Upper lobe of left lung (tissue), 4 donors: ENCODE measurements around the gene CLCNKB.

Source experiments
- CTCF ChIP-seq, 6 experiments: fragments of 450-650 bp in 4 of 6; fragments of 200-600 bp in 2 of 6; sonication (generic) in 2 of 6; IDR thresholded peaks; one replicate each; pipeline ENCODE4 v1.5.1; 2016 to 2019; ENCODE audit warnings: antibody characterized with exemption in 6 of 6
- EP300 ChIP-seq, 4 donors: sonication (generic); formaldehyde crosslinking; IDR thresholded peaks; one replicate each; pipeline ENCODE4 v1.5.1; 2017; ENCODE audit warnings: antibody characterized with exemption in 4 of 4, control low read depth in 2 of 4
- POLR2A ChIP-seq, 4 donors: fragments of 450-650 bp; IDR thresholded peaks; one replicate each; pipeline ENCODE4 v1.5.1; 2016 to 2017; ENCODE audit warnings: antibody characterized with exemption in 4 of 4, mild to moderate bottlenecking in 2 of 4
- POLR2AphosphoS5 ChIP-seq, 2 donors: sonication (generic); formaldehyde crosslinking; IDR thresholded peaks; one replicate each; pipeline ENCODE4 v1.5.1; 2017; ENCODE audit warnings: antibody characterized with exemption in 2 of 2

DNA sequence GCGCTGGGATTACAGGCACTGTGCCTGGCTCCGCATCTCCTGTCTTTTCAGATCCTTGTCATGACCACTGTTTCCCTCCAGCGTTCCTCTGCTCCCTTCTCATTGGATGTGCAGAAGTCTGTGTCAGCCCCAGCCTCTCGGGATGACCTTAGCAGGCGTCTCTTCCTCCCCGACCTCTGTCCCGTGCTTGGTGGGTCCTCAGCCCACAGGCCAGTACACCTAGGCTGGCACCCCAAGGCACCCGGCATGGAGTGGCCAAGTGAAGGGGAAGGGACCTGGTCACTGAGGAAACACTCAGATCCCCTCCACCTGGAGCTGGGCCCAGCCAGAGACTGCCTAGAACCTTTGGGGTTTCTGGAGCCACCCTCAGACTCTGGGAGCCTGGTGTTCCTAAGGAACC is 2.4 kb upstream of the CLCNKB start:
- TF ChIP-seq CTCF (IDR thresholded peaks at IDR 0.05), result no peak
- no peak for TF ChIP-seq POLR2A (IDR thresholded peaks at IDR 0.05)
- TF ChIP-seq EP300 (IDR thresholded peaks at IDR 0.05), result no peak
- TF ChIP-seq POLR2AphosphoS5 (IDR thresholded peaks at IDR 0.05), result no peak
